ENCODE data around the gene YWHAE.

DNA sequence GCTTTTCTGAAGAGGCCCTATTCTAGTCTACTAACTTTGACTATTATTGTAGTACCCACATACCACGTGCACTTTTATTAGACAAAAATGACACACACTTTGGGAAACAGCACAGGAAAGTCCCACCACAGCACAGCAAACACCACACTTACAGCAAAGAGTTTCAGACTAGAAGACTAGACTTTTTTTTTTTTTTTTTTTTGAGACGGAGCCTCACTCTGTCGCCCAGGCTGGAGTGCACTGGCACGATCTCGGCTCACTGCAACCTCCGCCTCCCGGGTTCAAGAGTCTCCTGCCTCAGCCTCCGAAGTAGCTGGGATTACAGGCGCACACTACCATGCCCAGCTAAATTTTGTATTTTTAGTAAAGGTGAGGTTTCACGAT, 20.1 kb downstream of the YWHAE start:
- TF ChIP-seq, protein P1, sequence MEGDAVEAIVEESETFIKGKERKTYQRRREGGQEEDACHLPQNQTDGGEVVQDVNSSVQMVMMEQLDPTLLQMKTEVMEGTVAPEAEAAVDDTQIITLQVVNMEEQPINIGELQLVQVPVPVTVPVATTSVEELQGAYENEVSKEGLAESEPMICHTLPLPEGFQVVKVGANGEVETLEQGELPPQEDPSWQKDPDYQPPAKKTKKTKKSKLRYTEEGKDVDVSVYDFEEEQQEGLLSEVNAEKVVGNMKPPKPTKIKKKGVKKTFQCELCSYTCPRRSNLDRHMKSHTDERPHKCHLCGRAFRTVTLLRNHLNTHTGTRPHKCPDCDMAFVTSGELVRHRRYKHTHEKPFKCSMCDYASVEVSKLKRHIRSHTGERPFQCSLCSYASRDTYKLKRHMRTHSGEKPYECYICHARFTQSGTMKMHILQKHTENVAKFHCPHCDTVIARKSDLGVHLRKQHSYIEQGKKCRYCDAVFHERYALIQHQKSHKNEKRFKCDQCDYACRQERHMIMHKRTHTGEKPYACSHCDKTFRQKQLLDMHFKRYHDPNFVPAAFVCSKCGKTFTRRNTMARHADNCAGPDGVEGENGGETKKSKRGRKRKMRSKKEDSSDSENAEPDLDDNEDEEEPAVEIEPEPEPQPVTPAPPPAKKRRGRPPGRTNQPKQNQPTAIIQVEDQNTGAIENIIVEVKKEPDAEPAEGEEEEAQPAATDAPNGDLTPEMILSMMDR (IDR thresholded peaks at IDR 0.05) = no peak
- no peak for TF ChIP-seq POLR2A (IDR thresholded peaks at IDR 0.05)

Measured in esophagus squamous epithelium (tissue), 4 donors.